Transverse colon (tissue), 4 donors: ENCODE measurements around the gene RAN. TPM values are rescaled to one million over a fixed set of nuclear protein-coding genes. Genes with fewer than 3 reads are reported as not detected.
A peak's percentile ranks its signal among the peaks of the same experiment; 100 is the strongest.

Source experiments
- DNase-seq: peaks from one replicate; pipeline ENCODE4 v3.0.0-alpha.2; 2019
- H3K27ac ChIP-seq, 4 donors: fragments of 200-600 bp; sonication (generic); 2 replicates each; pipeline ENCODE4 v1.5.1; 2016 to 2018; ENCODE audit warnings: inconsistent platforms in 4 of 4
- H3K27me3 ChIP-seq: fragments of 200-600 bp; sonication (generic); 2 replicates; pipeline ENCODE4 v1.5.1; 2017; ENCODE audit warnings: inconsistent platforms
- H3K36me3 ChIP-seq, 4 donors: fragments of 200-600 bp; sonication (generic); 2 replicates each; pipeline ENCODE4 v1.5.1; 2017 to 2019; ENCODE audit warnings: inconsistent platforms in 4 of 4
- H3K4me1 ChIP-seq, 4 donors: fragments of 200-600 bp; sonication (generic); 2 replicates each; pipeline ENCODE4 v1.5.1; 2017 to 2020; ENCODE audit warnings: inconsistent platforms in 4 of 4
- H3K4me3 ChIP-seq, 4 donors: fragments of 200-600 bp; sonication (generic); 1 replicate in 1 of 4; 2 replicates in 3 of 4; pipeline versions ENCODE4 v1.5.1 to v1.6.1; 2017 to 2019; ENCODE audit warnings: inconsistent platforms in 4 of 4
- H3K9me3 ChIP-seq, 2 donors: fragments of 200-600 bp; sonication (generic); 2 replicates each; pipeline ENCODE4 v1.5.1; 2017 to 2019; ENCODE audit warnings: inconsistent platforms in 2 of 2
- EP300 ChIP-seq: sonication (generic); formaldehyde crosslinking; IDR thresholded peaks from one replicate; pipeline ENCODE4 v1.6.1; 2017; ENCODE audit warnings: antibody characterized with exemption, low read depth
- POLR2A ChIP-seq: fragments of 450-650 bp; IDR thresholded peaks from one replicate; pipeline ENCODE4 v1.6.1; 2016; ENCODE audit warnings: antibody characterized with exemption, mild to moderate bottlenecking, moderate library complexity
- POLR2AphosphoS5 ChIP-seq, 3 donors: sonication (generic); formaldehyde crosslinking; IDR thresholded peaks; one replicate each; pipeline ENCODE4 v1.6.1; 2016; ENCODE audit warnings: antibody characterized with exemption in 3 of 3
- WGBS, 2 donors: methylation state at CpG; one replicate each; pipeline ENCODE4 v1.1.5; 2018; ENCODE audit warnings: low coverage in 1 of 2; 5-methylcytosine and 5-hydroxymethylcytosine counted together
- in situ Hi-C, 4 donors: fragments of 200-750 bp; cut with MboI; loops; one replicate each; pipeline versions ENCODE4 v1.15.0 to v1.15.1; 2017; ENCODE audit warnings: low sequenced_read_pairs in 3 of 4, low pct_ligation_motif_present in 1 of 4, low pct_unique_long_range_greater_than_20kb in 1 of 4
- intact Hi-C: fragments of 100-400 bp; cut with DNase I; formaldehyde crosslinking; loops from one replicate; pipeline ENCODE4 v1.15.1; 2023; ENCODE audit warnings: low total_unique reads
- total RNA-seq, 4 donors: library from RNA; depleted of rRNA; stranded (reverse); fragments of >200 nt; gene quantifications; one replicate each; pipeline ENCODE4 v1.1.0, GENCODE V29; 2016
- TF ChIP-seq, protein P1 (sequence below), 5 experiments: fragments of 200-600 bp in 3 of 5; fragments of 450-650 bp in 2 of 5; sonication (generic) in 3 of 5; IDR thresholded peaks; 1 replicate in 2 of 5; 2 replicates in 3 of 5; pipeline ENCODE4 v1.5.1; 2016 to 2017; ENCODE audit warnings: antibody characterized with exemption in 5 of 5, inconsistent platforms in 3 of 5, mild to moderate bottlenecking in 2 of 5, moderate library complexity in 1 of 5

RAN gene
- total RNA-seq, 4 donors from 2014 or later = 28.1 to 124 (median 77.5) TPM

DNA sequence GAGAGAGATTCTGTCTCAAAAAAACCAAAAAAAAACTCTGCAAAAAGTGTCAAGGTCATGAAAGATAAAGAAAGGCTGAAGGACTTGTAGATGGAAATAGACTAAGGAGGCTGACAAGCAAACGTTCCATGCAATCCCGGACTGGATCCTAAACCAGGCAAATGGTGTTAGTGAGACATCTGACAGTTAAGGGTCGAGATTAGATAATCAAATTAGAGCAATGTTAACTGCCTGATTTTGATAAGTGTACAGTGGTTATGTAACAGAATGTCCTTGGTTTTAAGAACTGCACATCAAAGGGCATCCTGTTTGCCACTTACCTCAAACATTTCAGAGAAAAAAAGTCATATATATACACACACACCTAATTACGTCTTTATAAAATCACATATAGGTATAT lies 3.5 kb upstream of the RAN start:
- intact Hi-C loops (no loop called here), in situ Hi-C loops (no loop called here)
- no peak for DNase-seq
- WGBS, 2 donors = 64 to 79% methylated on average over 4 of the region's 4 CpGs
- TF ChIP-seq, protein P1, sequence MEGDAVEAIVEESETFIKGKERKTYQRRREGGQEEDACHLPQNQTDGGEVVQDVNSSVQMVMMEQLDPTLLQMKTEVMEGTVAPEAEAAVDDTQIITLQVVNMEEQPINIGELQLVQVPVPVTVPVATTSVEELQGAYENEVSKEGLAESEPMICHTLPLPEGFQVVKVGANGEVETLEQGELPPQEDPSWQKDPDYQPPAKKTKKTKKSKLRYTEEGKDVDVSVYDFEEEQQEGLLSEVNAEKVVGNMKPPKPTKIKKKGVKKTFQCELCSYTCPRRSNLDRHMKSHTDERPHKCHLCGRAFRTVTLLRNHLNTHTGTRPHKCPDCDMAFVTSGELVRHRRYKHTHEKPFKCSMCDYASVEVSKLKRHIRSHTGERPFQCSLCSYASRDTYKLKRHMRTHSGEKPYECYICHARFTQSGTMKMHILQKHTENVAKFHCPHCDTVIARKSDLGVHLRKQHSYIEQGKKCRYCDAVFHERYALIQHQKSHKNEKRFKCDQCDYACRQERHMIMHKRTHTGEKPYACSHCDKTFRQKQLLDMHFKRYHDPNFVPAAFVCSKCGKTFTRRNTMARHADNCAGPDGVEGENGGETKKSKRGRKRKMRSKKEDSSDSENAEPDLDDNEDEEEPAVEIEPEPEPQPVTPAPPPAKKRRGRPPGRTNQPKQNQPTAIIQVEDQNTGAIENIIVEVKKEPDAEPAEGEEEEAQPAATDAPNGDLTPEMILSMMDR (IDR thresholded peaks at IDR 0.05) = no peak
- TF ChIP-seq EP300 (no peak), POLR2AphosphoS5 (IDR thresholded peaks at IDR 0.05) (no peak), POLR2A (no peak)
- Histone ChIP-seq H3K4me3 (no peak overlapping the region), H3K4me1 (peaks cover 4 to 17% (median 14%) of the 10 kb centered on the region in 4 donors), H3K9me3 (no peaks in the 10 kb centered on the region), H3K27me3 (no peaks in the 10 kb centered on the region), H3K36me3 (no peaks in the 10 kb centered on the region), H3K27ac (no peak overlapping the region)

DNA sequence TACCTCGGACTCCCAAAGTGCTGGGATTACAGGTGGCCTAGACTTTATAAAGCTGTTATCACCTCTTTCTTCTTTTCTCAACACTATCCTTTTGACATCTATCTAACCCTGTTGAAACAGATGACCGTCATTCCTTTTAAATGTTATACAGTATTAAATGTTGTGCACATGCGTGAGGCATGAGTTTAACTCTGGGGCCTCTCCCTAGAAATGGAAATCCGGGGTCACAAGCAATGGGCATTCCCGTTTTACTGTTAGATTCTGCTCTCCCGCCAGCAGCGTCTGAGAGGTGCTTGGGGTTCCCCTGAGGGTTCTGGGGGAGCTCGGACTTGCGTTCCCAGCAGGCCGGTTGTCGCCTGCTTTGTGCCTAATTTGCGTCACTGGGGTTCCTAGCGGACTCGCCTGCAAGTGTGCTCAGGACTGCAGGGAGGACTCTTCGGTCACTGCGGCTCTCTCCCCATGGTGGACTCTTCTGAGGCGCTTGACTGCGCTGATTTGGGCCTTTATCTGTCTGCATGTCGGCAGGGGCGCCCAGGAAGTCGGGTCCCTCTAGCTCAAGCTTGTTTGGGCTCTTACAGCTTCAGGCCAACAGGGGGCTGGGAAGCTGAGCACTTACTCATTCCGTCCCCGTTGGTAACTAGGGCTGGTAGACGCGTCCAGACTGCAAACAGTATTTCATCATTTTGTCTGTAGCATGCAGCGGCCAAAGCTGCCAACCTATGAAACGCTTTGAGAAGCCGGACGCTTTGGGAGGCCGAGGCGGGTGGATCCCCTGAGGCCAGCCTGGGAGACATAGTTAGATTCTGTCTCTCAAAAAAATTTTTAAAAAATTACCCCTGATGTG lies 1.2 kb upstream of the RAN start:
- intact Hi-C loops (no loop called here), in situ Hi-C loops (no loop called here)
- no peaks in the 10 kb centered on the region for H3K27me3 ChIP-seq
- peak overlapping the region; percentile 86 to 95 (median 90) for H3K27ac ChIP-seq
- no peaks in the 10 kb centered on the region for H3K9me3 ChIP-seq
- peak; percentile 60 for DNase-seq
- 69 to 76% methylated on average over 8 to 31 of the region's 31 CpGs for WGBS, 2 donors
- peaks cover 4 to 20% (median 19%) of the 10 kb centered on the region in 4 donors for H3K4me1 ChIP-seq
- peaks cover 0 to 21% (median 6%) of the 10 kb centered on the region in 4 donors for H3K36me3 ChIP-seq
- H3K4me3 ChIP-seq = peak overlapping the region in 3 of 4 donors; percentile 66 to 97 (median 95)
- TF ChIP-seq, protein P1 (IDR thresholded peaks at IDR 0.05) = peak; percentile 29 to 40 (median 34)
- TF ChIP-seq POLR2A = no peak

DNA sequence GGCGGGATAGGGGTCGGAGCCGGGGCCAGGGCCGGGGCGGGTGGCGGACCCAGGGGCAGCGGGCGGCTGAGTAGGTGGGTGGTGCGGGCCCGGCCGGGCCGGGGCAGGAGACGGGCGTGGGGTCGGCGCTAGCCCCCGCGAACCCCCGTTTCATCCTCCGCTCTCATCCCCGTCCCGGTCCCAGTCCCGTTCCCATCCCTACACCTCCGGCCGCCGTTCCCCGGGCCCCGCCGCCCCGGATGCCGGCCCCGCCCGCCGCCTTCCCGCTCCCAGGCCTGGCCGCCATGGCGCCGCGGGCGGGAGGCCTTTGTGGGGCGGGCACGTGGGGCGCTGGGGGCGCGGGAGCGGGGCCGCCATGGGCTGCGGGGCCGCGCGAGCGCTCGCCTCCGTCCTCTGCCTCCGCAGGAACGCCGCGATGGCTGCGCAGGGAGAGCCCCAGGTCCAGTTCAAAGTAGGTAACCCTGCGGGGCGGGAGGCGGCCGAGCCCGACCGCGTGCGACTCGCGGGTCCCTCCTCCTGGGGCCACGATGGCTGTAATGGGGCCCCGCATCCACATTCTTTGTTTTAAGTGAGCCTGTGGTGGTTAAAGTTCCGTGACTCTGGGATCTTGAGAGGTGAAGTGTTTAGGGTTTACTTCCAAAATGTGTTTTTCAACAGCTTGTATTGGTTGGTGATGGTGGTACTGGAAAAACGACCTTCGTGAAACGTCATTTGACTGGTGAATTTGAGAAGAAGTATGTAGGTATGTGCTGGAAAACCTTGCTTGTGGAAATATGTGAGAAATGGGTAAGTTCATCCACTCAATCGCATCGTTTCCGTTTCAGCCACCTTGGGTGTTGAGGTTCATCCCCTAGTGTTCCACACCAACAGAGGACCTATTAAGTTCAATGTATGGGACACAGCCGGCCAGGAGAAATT lies 572 bp downstream of the RAN start:
- in situ Hi-C loops = no loop called here

More for the DNA sequence above, 572 bp downstream of the RAN start:
- peaks cover 4 to 20% (median 19%) of the 10 kb centered on the region in 4 donors for H3K4me1 ChIP-seq
- peak overlapping the region; percentile 92 to 97 (median 95) for H3K27ac ChIP-seq
- peak; percentile 37 for DNase-seq
- peaks cover 0 to 32% (median 13%) of the 10 kb centered on the region in 4 donors for H3K36me3 ChIP-seq
- intact Hi-C loops = no loop called here
- 2 to 7% methylated on average over 7 to 22 of the region's 79 CpGs for WGBS, 2 donors
- H3K9me3 ChIP-seq = no peaks in the 10 kb centered on the region
- H3K4me3 ChIP-seq = peak overlapping the region; percentile 66 to 97 (median 94)
- H3K27me3 ChIP-seq = no peaks in the 10 kb centered on the region
- TF ChIP-seq POLR2A = no peak
- no peak for TF ChIP-seq POLR2AphosphoS5 (IDR thresholded peaks at IDR 0.05)
- TF ChIP-seq EP300 = no peak
- TF ChIP-seq, protein P1 (IDR thresholded peaks at IDR 0.05) = no peak
